Cardiac septum (tissue), 1 donor: ENCODE measurements around the gene EHD2. TPM values are rescaled to one million over a fixed set of nuclear protein-coding genes. Genes with fewer than 3 reads are reported as not detected.

Source experiments
- DNase-seq: peaks from one replicate; pipeline ENCODE4 v3.0.0-alpha.2; 2020; ENCODE audit warnings: low spot score
- intact Hi-C: fragments of 100-400 bp; cut with DNase I; formaldehyde crosslinking; loops from one replicate; pipeline ENCODE4 v1.14.0; 2022
- total RNA-seq: library from RNA; stranded (reverse); fragmentation: NEBNext Ultra II Directional; extraction: Animal tissue kit (Norgen Biotek cat#: 25700); gene quantifications from one replicate; pipeline ENCODE4 v1.2.1, GENCODE V29; 2021
- donor health status: DM: no; HTN: no; CAD: no.

The EHD2 gene
- total RNA-seq, 1 donor from 2014 or later = 42.6 TPM

DNA sequence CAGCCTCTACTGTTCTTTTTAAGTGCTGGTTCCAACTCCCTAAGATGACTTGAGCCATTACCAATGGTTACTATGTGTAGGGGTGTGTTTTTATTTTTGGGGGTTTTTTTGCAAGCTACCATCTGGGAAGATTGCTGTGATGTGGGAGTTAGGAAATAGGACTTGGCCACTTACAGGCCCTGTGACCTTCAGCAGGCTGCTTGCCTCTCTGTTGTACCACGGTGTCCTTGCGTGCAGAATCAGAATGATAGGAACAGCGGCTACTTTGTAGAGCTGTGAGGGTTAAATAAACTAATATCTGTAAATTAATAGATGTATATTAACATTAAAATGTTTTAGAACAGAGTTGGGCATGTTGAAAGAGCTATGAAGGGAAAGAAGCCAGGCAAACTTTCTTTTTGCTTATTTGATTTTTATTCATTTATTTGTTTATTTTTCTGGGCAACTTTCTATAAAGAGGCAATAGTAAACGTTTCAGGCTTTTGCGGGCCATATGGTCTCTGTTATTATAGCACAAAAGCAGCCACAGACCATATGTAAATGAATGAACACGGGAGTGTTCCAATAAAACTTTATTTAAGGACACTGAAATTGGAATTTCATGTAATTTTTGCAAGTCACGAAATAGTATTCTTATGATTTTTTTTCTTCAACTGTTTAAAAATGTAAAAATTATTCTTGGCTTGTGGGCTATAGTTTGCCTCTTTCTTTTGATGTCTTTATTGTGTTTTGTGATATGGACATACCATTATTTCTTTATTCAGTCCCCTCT, 26.4 kb upstream of the EHD2 start:
- no peak for DNase-seq
- intact Hi-C loops = loop anchor here (10.0 kb wide), 1 partner anchor 382 kb away; the partner anchor contains the start of gene C5AR1

DNA sequence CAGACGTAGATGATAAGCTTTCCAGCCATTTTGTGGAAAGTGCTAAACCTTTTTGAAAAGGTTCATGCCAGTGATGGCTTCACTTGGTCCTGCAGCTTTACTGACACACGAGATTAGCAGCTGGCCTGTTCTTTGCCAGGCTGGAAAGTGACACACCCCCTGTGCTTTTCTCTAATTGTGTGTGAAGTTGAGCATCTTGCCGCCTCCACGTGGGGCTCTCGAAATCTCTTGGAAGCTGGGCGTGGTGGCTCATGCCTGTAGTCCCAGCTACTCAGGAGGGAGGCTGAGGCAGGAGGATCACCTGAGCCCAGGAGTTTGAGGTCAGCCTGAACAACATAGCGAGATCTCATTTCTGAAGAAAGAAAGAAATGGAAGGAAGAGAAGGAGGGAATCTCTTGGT, 25.3 kb upstream of the EHD2 start:
- intact Hi-C loops = loop anchor here (10.0 kb wide), 1 partner anchor 383 kb away; the partner anchor contains the start of gene C5AR1
- no peak for DNase-seq

GRCh38 chr19:47691090-47691489, 22.1 kb upstream of the EHD2 start:
- no peak for DNase-seq
- intact Hi-C loops = no loop called here

DNA sequence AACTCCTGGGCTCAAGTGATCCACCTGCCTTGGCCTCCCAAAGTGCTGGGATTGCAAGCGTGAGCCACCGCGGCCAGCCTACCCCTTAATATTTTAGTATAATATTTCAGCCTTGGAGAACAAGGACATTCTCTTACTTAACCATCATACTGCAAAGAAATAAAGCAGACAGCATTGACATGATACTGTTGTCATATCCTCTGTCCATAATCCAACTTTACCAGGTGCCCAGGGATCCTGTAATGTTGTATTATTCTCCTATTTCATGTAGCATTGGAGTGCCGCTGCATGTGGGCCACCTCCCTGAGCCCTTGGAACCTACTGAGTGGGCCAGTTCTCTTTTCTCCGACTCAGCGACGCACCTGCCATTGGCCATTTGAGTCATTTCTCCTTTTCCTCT, 21.4 kb upstream of the EHD2 start:
- intact Hi-C loops = no loop called here
- no peak for DNase-seq

- no peak for DNase-seq
- intact Hi-C loops = no loop called here
Observed at GRCh38 chr19:47693489-47693888, 19.7 kb upstream of the EHD2 start.

GRCh38 chr19:47693903-47694302, 19.3 kb upstream of the EHD2 start:
- no peak for DNase-seq

DNA sequence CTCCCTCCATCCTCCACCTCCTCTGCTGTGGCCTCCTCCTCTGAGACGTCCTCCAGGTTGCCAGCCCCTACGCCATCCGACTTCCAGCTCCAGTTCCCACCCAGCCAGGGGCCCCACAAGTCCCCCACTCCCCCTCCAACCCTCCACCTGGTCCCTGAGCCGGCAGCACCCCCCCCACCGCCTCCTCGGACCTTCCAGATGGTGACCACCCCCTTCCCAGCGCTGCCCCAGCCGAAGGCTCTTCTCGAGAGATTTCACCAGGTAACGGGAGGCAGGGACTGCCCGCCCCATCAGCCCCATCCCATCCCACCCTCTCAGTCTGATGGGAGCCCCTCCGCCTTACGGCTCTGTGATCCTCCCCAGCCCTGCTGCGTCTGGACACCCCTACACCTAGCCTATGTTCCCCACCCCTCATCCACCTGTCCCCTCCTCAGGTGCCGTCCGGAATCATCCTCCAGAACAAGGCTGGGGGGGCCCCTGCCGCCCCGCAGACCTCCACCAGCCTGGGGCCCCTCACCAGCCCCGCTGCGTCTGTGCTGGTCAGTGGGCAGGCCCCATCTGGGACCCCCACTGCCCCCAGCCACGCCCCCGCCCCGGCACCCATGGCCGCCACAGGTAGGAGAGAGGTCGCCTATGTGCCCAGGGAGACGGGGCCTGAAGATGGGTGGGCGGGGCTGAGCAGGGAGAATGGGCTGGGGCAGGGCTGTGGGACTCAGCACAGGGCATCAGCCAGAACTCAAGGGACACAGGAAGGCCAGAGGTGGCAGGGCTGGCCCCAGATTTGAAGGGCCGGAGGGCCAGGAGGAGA, 18.6 kb upstream of the EHD2 start:
- intact Hi-C loops = loop anchor here (5.0 kb wide), 1 partner anchor 82 kb away; no protein-coding TSS in a partner anchor
- no peak for DNase-seq

More at GRCh38 chr19:47693903-47694302, 19.3 kb upstream of the EHD2 start:
- intact Hi-C loops = no loop called here

DNA sequence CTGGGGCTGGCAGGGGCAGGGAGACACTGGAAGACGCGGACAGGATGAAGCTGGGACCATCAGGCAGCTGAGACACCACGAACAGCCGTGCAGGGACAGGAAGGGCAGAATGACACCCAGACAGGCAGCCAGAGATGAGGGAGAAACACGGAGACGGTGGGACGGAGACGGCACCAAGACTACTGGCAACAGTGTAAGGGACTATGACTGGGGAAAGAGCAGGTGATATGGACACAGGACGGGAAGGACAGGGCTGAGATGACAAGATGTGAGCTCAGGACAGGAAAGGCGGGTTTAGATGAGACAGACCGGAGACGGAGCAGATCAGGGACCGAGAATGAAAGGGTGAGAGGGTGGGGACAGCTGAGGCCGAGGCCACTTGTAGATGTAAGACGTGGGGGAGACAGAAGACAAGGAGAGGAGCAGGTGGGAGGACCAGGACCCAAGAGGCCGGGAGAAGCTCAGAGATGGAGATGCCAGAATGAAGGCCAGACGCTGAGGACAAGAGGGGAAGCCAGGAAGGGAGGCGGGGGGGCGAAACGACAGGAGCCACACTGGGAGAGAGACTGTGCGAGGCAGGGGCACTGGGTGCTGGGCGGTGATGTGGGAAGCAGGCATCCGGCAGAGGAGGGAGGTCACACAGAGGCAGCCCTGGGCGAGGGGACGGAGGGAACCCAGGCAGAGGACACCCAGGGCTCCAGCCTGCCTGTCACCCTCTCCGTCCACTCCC, 17.5 kb upstream of the EHD2 start:
- intact Hi-C loops = loop anchor here (5.0 kb wide), 1 partner anchor 83 kb away; no protein-coding TSS in a partner anchor
- no peak for DNase-seq

DNA sequence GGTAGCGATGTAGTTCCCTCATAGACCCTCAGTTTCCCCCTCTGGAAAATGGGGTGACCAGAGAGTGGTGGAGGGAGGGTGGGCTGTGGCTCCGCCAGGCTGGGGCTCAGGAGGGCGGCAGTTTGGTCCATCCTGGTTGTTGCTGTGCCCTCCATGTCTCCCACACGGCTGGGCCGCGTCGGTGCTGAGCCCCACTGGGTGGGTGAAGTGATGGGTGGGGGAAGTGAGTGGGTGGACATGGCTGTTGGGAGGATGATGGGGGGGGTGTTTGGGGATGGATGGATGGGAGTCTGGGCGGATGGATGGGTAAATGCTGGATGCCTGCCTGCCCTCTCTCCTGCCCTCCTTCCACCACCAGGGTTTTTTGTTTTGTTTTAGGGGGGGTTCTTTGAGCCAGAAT, 16.6 kb upstream of the EHD2 start:
- intact Hi-C loops = loop anchor here (5.0 kb wide), 1 partner anchor 84 kb away; no protein-coding TSS in a partner anchor

DNA sequence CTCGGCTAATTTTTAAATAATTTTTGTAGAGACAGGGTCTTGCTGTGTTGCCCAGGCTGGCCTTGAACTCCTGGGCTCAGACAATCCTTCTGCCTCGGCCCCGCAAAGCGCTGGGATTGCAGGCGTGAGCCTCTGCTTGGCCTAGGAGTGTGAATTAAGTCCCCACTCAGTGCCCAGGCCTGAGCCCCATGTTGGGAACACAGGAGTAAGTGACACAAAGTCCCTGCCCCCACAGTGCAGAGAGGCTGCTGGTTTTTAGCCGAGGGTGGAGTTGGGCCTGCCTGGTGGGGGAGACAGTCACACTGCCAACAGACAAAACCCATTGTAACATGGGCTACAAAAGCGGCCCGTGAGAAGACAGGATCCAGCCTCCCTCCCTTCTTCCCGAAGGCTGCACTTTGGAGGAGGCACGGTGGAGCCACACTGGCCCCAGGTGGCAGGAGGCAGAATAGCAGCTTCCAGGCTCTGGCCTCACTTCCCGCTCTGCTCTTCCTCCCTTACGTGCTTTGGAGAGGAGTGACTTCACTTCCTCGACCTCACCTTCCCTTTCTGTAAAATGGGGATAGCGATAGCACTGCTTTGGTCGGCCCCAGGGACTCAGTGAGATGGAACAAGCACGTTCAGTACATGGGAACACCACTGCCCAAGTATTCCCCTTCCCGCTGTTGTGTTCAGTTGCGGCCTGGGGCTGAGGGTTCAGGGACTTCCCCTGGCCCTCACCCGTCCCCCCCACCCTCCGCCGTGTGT, 15.2 kb upstream of the EHD2 start:
- intact Hi-C loops = loop anchor here (1.0 to 5.0 kb wide), 3 partner anchors 86 to 262 kb away; no protein-coding TSS in a partner anchor
- DNase-seq = no peak

More for the DNA sequence above, 16.6 kb upstream of the EHD2 start:
- no peak for DNase-seq

- intact Hi-C loops = loop anchor here (1.0 to 5.0 kb wide), 3 partner anchors 86 to 262 kb away; no protein-coding TSS in a partner anchor
- DNase-seq = no peak
Observed at GRCh38 chr19:47698631-47699359, 14.4 kb upstream of the EHD2 start.

GRCh38 chr19:47699360-47699917, 13.8 kb upstream of the EHD2 start:
- DNase-seq = no peak
- intact Hi-C loops = loop anchor here (2.0 to 5.0 kb wide), 2 partner anchors 87 to 183 kb away; no protein-coding TSS in a partner anchor

GRCh38 chr19:47700934-47701716, 12.1 kb upstream of the EHD2 start:
- intact Hi-C loops = no loop called here
- no peak for DNase-seq

GRCh38 chr19:47701717-47702552, 11.3 kb upstream of the EHD2 start:
- DNase-seq = no peak

GRCh38 chr19:47702671-47703070, 10.6 kb upstream of the EHD2 start:
- DNase-seq = no peak
- intact Hi-C loops = no loop called here

More at GRCh38 chr19:47701717-47702552, 11.3 kb upstream of the EHD2 start:
- intact Hi-C loops = no loop called here

DNA sequence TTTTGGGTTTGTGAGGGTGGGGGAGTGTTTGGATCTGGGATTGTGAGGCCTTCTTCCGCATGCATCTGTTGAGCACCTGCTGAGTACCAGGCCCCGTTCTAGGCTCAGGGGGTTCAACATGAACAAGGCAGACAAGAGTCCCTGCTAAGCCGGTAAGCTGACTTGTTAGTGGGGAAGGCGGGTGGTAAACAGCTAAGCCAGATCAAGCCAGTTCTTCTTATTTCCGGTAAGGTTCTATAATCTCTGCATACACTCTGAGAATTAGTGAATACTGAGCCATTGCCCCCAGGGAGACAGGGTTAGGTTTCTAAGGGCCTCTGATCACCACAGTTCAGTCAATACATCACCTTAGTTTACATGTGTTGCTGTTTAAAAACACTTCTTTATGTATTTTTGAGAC, 9.9 kb upstream of the EHD2 start:
- intact Hi-C loops = no loop called here
- DNase-seq = no peak
